PFSK-1 (cell line): ENCODE data around the gene NPPC.
A peak's percentile ranks its signal among the peaks of the same experiment; 100 is the strongest.

Source experiments
- FOXP2 ChIP-seq: optimal IDR thresholded peaks from 2 replicates; pipeline ENCODE3; 2011; ENCODE audit warnings: borderline replicate concordance, control low read depth, inconsistent platforms; ENCODE audit not compliant: insufficient read depth; ENCODE audit errors: extremely low read length, extremely low read depth
- POLR2AphosphoS5 ChIP-seq: IDR thresholded peaks from 2 replicates; pipeline ENCODE4 v1.6.1; 2012; ENCODE audit warnings: low read depth, mild to moderate bottlenecking, control low read depth, low read length, moderate library complexity
- SIN3A ChIP-seq: IDR thresholded peaks from 2 replicates; pipeline ENCODE4 v1.6.1; 2012; ENCODE audit warnings: mild to moderate bottlenecking, low read length, moderate library complexity, borderline replicate concordance; ENCODE audit not compliant: insufficient read depth
- TAF1 ChIP-seq: IDR thresholded peaks from 2 replicates; pipeline ENCODE4 v1.6.1; 2012; ENCODE audit warnings: low read length, control low read depth, borderline replicate concordance; ENCODE audit not compliant: insufficient read depth
- TF ChIP-seq, protein P1 (sequence below), 2 experiments: IDR thresholded peaks; 2 replicates each; pipeline versions ENCODE4 v1.6.1 to v1.8.0; 2011 to 2012; ENCODE audit warnings: low read depth in 2 of 2, low read length in 2 of 2, control low read depth in 1 of 2, inconsistent platforms in 1 of 2, mild to moderate bottlenecking in 1 of 2, moderate library complexity in 1 of 2; ENCODE audit not compliant: insufficient read depth in 1 of 2

Gene NPPC

DNA sequence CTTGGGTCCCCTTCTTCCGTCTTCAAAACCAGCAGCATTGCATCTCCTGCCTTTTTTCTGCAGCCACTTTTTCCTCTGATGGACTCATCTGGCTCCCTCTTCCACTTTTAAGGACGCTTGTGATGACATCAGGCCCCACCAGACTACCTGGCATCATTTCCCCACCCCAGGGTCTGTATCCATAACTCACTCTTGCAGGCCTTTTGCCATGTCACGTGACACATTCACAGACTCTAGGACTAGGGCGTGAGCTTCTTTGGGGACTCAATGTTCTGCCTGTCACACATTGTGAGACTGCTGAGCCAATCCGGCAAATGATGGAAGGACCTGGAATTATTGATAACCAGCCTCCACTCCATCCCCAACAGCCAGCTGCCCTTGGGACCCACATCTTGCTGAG is 23.6 kb downstream of the NPPC start:
- TF ChIP-seq FOXP2 (no peak), TAF1 (no peak)

DNA sequence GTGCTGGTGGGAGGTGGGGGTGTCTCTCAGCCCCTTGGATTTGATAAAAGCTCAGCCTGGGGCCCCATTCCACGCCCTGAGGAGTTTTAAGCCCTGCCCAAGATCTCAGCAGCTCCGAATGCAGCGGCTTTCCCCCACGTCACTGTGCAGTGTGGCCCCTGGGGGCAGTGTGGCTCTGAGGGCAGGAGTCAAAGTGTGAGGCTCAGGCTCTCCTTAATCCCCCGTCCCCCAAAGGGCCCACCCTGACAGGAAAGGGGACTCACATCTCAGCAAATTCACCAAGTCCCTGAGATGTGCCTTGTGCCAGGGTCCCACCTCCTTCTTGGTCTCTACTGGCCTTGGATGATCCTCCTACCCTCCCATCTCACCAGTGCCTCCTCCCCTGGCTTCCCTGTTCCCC is 25.2 kb downstream of the NPPC start:
- no peak for TF ChIP-seq FOXP2
- TF ChIP-seq SIN3A: no peak
- TF ChIP-seq, protein P1, sequence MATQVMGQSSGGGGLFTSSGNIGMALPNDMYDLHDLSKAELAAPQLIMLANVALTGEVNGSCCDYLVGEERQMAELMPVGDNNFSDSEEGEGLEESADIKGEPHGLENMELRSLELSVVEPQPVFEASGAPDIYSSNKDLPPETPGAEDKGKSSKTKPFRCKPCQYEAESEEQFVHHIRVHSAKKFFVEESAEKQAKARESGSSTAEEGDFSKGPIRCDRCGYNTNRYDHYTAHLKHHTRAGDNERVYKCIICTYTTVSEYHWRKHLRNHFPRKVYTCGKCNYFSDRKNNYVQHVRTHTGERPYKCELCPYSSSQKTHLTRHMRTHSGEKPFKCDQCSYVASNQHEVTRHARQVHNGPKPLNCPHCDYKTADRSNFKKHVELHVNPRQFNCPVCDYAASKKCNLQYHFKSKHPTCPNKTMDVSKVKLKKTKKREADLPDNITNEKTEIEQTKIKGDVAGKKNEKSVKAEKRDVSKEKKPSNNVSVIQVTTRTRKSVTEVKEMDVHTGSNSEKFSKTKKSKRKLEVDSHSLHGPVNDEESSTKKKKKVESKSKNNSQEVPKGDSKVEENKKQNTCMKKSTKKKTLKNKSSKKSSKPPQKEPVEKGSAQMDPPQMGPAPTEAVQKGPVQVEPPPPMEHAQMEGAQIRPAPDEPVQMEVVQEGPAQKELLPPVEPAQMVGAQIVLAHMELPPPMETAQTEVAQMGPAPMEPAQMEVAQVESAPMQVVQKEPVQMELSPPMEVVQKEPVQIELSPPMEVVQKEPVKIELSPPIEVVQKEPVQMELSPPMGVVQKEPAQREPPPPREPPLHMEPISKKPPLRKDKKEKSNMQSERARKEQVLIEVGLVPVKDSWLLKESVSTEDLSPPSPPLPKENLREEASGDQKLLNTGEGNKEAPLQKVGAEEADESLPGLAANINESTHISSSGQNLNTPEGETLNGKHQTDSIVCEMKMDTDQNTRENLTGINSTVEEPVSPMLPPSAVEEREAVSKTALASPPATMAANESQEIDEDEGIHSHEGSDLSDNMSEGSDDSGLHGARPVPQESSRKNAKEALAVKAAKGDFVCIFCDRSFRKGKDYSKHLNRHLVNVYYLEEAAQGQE (IDR thresholded peaks at IDR 0.05; ENCODE audit: insufficient read depth in 1 of 2, low read depth in 2 of 2, low read length in 2 of 2): no peak
- no peak for TF ChIP-seq POLR2AphosphoS5
- TF ChIP-seq TAF1: no peak

DNA sequence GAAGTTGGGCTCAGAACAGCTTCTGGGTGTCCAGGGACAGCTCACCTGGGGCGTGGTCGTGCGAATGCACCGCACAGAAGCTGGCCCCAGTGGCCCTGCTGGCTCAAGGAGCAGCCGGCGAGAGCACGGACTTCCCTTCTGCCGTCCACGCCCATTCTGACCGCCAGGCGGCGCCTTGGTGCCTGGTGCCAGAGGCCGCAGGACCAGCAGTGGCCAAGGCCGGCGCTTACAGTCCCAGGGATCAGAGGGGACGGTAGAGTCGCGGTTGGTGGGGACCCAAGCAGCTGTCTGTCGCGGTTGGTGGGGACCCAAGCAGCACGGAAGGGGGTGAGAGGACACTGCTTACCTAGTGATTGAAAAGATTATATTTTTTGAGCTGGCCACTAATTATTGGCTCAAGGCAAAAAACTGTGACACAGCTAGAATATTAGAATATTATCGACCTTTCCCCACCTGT is 25.7 kb downstream of the NPPC start:
- no peak for TF ChIP-seq TAF1
- TF ChIP-seq FOXP2: peak; percentile 80
- no peak for TF ChIP-seq SIN3A
- TF ChIP-seq, protein P1 (IDR thresholded peaks at IDR 0.05; ENCODE audit: insufficient read depth in 1 of 2, low read depth in 2 of 2, low read length in 2 of 2): no peak
- no peak for TF ChIP-seq POLR2AphosphoS5

DNA sequence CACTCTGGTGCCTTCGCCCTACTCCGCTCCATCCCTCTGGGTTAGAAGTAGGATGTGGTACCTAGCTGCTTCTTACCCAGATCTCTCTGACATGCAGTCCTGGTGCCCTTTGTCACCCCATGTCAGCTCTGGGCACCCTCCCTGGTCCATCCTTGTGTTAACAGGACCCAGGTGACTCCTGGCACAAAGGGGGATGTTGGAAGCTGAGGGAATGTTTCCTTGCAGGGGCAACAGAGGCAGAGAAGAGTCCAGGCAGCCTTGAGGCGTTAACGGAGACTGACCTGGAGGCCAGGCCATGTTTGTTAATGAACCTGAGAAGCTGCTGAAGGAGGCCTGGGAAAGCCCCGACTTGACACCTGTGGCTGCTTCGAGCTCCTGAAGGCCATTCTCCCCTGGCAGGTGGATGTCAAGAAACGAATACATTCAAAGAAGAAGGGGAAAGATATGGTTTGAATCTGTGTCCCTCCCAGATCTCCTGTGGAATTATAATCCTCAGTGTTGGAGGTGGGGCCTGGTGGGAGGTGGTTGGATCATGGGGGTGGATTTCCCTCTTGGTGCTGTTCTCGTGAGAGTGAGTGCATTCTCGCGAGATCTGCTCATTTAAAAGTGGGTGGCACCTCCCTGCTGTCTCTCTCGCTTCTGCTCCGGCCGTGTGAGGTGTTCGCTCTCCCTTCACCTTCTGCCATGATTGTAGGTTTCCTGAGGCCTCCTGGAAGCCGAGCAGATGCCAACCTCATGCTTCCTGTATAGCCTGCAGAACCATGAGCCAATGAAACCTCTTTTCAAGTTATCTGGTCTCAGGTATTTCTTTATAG is 31.4 kb downstream of the NPPC start:
- TF ChIP-seq FOXP2 (no peak), SIN3A (no peak), POLR2AphosphoS5 (no peak), TAF1 (no peak)
- TF ChIP-seq, protein P1 (IDR thresholded peaks at IDR 0.05; ENCODE audit: insufficient read depth in 1 of 2, low read depth in 2 of 2, low read length in 2 of 2): no peak

DNA sequence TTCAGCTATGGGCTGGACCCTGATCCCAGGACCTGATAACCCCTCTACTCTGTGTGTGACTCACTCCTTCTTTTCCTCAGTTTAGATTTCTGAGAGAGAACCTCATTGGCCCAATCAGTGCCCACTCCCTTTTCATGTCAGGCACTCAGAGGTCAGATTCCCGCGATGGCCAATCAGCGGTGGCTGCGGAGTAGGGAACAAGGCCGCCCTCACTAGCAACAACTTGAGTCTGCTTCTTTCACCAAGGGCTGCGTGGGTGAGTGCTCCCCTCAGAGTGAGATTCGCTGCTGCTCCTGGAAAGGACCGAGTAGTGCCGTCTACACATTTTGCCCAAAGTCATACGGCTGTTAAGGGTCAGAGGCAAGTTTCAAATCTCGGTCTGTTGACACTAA is 34.7 kb downstream of the NPPC start:
- TF ChIP-seq, protein P1 (IDR thresholded peaks at IDR 0.05; ENCODE audit: insufficient read depth in 1 of 2, low read depth in 2 of 2, low read length in 2 of 2): no peak
- TF ChIP-seq FOXP2 (no peak), POLR2AphosphoS5 (no peak), SIN3A (no peak), TAF1 (no peak)
